ENCODE data around the gene LYRM4. TPM values are rescaled to one million over a fixed set of nuclear protein-coding genes. Genes with fewer than 3 reads are reported as not detected.

LYRM4 gene
- total RNA-seq, 1 donor from 2014 or later = 23.3 TPM

GRCh38 chr6:5215159-5215558 is 45.6 kb downstream of the LYRM4 start:
- ATAC-seq = no peak
- DNase-seq (ENCODE audit: missing footprints) = no peak
- intact Hi-C loops (cut with DNase I) = loop anchor here (10.0 kb wide), 1 partner anchor 180 kb away; no protein-coding TSS in a partner anchor

GRCh38 chr6:5214570-5215052 is 46.1 kb downstream of the LYRM4 start:
- intact Hi-C loops (cut with DNase I) = loop anchor here (1.0 to 10.0 kb wide), 3 partner anchors 72 to 180 kb away; no protein-coding TSS in a partner anchor
- DNase-seq (ENCODE audit: missing footprints) (peak; percentile 72), ATAC-seq (peak; percentile 90)

- intact Hi-C loops (cut with DNase I) = loop anchor here (1.0 to 10.0 kb wide), 3 partner anchors 72 to 181 kb away; no protein-coding TSS in a partner anchor
- DNase-seq (ENCODE audit: missing footprints) (no peak), ATAC-seq (peak; percentile 78)
Observed at GRCh38 chr6:5213836-5214235, 46.9 kb downstream of the LYRM4 start.

GRCh38 chr6:5211492-5211891 is 49.3 kb downstream of the LYRM4 start:
- intact Hi-C loops (cut with DNase I) = loop anchor here (5.0 to 10.0 kb wide), 2 partner anchors 69 to 183 kb away; no protein-coding TSS in a partner anchor
- DNase-seq (ENCODE audit: missing footprints) = no peak
- ATAC-seq = no peak

GRCh38 chr6:5208471-5208971 is 52.2 kb downstream of the LYRM4 start:
- intact Hi-C loops (cut with DNase I) = no loop called here
- DNase-seq (ENCODE audit: missing footprints) = no peak
- no peak for ATAC-seq

GRCh38 chr6:5208057-5208456 is 52.7 kb downstream of the LYRM4 start:
- ATAC-seq (no peak), DNase-seq (ENCODE audit: missing footprints) (no peak)
- intact Hi-C loops (cut with DNase I) = no loop called here

- intact Hi-C loops (cut with DNase I) = no loop called here
- no peak for ATAC-seq
- no peak for DNase-seq (ENCODE audit: missing footprints)
Observed at GRCh38 chr6:5206920-5207561, 53.7 kb downstream of the LYRM4 start.

- intact Hi-C loops (cut with DNase I) = no loop called here
- ATAC-seq (peak; percentile 86), DNase-seq (ENCODE audit: missing footprints) (peak; percentile 70)
Observed at GRCh38 chr6:5205877-5206850, 54.6 kb downstream of the LYRM4 start.

- ATAC-seq = peak; percentile 6
- peak; percentile 45 for DNase-seq (ENCODE audit: missing footprints)
- intact Hi-C loops (cut with DNase I) = no loop called here
Observed at GRCh38 chr6:5205035-5205507, 55.7 kb downstream of the LYRM4 start.

GRCh38 chr6:5204376-5204775 is 56.4 kb downstream of the LYRM4 start:
- intact Hi-C loops (cut with DNase I) = no loop called here
- DNase-seq (ENCODE audit: missing footprints) (no peak), ATAC-seq (no peak)

- ATAC-seq (no peak), DNase-seq (ENCODE audit: missing footprints) (peak; percentile 50)
- intact Hi-C loops (cut with DNase I) = no loop called here
Observed at GRCh38 chr6:5203546-5203945, 57.2 kb downstream of the LYRM4 start.

- DNase-seq (ENCODE audit: missing footprints) (no peak), ATAC-seq (peak; percentile 30)
- intact Hi-C loops (cut with DNase I) = no loop called here
Observed at GRCh38 chr6:5202941-5203340, 57.8 kb downstream of the LYRM4 start.

GRCh38 chr6:5202206-5202605 is 58.5 kb downstream of the LYRM4 start:
- ATAC-seq (no peak), DNase-seq (ENCODE audit: missing footprints) (no peak)
- intact Hi-C loops (cut with DNase I) = no loop called here

GRCh38 chr6:5201271-5201670 is 59.5 kb downstream of the LYRM4 start:
- ATAC-seq (peak; percentile 17), DNase-seq (ENCODE audit: missing footprints) (no peak)
- intact Hi-C loops (cut with DNase I) = no loop called here

- ATAC-seq (no peak), DNase-seq (ENCODE audit: missing footprints) (no peak)
- intact Hi-C loops (cut with DNase I) = no loop called here
Observed at GRCh38 chr6:5199702-5200101, 61.0 kb downstream of the LYRM4 start.

GRCh38 chr6:5199283-5199682 is 61.5 kb downstream of the LYRM4 start:
- intact Hi-C loops (cut with DNase I) = no loop called here

GRCh38 chr6:5197084-5197483 is 63.7 kb downstream of the LYRM4 start:
- intact Hi-C loops (cut with DNase I) = no loop called here
- ATAC-seq (no peak), DNase-seq (ENCODE audit: missing footprints) (no peak)

More at GRCh38 chr6:5199283-5199682, 61.5 kb downstream of the LYRM4 start:
- ATAC-seq = no peak
- no peak for DNase-seq (ENCODE audit: missing footprints)

- intact Hi-C loops (cut with DNase I) = loop anchor here (5.0 kb wide), 1 partner anchor 35 kb away; no protein-coding TSS in a partner anchor
- DNase-seq (ENCODE audit: missing footprints) = no peak
- ATAC-seq = no peak
Observed at GRCh38 chr6:5192135-5192794, 68.5 kb downstream of the LYRM4 start.

GRCh38 chr6:5191722-5192121 is 69.0 kb downstream of the LYRM4 start:
- DNase-seq (ENCODE audit: missing footprints) (no peak), ATAC-seq (no peak)
- intact Hi-C loops (cut with DNase I) = loop anchor here (5.0 kb wide), 1 partner anchor 34 kb away; no protein-coding TSS in a partner anchor

Measured in Right ventricle myocardium inferior (tissue), 1 donor.